OCI-LY3 (cell line): ENCODE measurements around the gene COL12A1.

Experiments used
- EZH2phosphoT487 ChIP-seq: fragments of 200-600 bp; shearing (Covaris generic); IDR thresholded peaks from 2 replicates; pipeline ENCODE4 v1.6.1; 2018; ENCODE audit warnings: antibody characterized with exemption, mixed run types, low read depth
- TF ChIP-seq, protein P1 (sequence below): fragments of 200-600, 300-600 bp; sonication (generic); IDR thresholded peaks from 2 replicates; pipeline ENCODE4 v1.5.1; 2014; ENCODE audit warnings: antibody characterized with exemption, low read length, low read depth

DNA sequence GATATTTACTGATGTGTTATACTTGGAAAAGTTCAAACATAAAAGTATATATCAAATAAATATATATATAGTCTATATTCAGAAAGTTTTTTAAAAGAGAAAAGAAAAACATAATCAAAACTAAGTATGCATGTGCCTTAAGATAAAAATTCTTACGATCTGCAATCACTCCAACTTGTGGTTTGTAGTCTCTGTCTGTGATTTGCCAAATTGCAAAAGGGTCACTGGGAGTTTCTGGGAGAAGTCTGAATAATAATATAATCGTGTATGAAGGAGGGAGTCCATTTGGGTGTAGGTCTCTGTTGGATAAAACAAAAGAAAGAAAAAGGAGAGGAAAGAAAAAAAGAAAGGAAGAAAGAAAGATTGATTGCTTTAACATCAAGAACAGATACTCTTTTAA lies 92.4 kb downstream of the COL12A1 start:
- TF ChIP-seq, protein P1, sequence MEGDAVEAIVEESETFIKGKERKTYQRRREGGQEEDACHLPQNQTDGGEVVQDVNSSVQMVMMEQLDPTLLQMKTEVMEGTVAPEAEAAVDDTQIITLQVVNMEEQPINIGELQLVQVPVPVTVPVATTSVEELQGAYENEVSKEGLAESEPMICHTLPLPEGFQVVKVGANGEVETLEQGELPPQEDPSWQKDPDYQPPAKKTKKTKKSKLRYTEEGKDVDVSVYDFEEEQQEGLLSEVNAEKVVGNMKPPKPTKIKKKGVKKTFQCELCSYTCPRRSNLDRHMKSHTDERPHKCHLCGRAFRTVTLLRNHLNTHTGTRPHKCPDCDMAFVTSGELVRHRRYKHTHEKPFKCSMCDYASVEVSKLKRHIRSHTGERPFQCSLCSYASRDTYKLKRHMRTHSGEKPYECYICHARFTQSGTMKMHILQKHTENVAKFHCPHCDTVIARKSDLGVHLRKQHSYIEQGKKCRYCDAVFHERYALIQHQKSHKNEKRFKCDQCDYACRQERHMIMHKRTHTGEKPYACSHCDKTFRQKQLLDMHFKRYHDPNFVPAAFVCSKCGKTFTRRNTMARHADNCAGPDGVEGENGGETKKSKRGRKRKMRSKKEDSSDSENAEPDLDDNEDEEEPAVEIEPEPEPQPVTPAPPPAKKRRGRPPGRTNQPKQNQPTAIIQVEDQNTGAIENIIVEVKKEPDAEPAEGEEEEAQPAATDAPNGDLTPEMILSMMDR, result no peak
- no peak for TF ChIP-seq EZH2phosphoT487
